ENCODE measurements around the gene TYSND1.
A peak's percentile ranks its signal among the peaks of the same experiment; 100 is the strongest.

The TYSND1 gene, protein sequence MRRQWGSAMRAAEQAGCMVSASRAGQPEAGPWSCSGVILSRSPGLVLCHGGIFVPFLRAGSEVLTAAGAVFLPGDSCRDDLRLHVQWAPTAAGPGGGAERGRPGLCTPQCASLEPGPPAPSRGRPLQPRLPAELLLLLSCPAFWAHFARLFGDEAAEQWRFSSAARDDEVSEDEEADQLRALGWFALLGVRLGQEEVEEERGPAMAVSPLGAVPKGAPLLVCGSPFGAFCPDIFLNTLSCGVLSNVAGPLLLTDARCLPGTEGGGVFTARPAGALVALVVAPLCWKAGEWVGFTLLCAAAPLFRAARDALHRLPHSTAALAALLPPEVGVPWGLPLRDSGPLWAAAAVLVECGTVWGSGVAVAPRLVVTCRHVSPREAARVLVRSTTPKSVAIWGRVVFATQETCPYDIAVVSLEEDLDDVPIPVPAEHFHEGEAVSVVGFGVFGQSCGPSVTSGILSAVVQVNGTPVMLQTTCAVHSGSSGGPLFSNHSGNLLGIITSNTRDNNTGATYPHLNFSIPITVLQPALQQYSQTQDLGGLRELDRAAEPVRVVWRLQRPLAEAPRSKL

GRCh38 chr10:70146489-70147258 is at the start of gene TYSND1:
TSS of gene TYSND1 (minus strand) at chr10:70146700. CDS start at chr10:70146586, 114 bp downstream.
- Histone ChIP-seq H3K9ac (ENCODE audit: low read length in 5 of 5) (peak within 1 kb of the TSS; percentile 16 to 85 (median 76)), H3K36me3 (ENCODE audit: control insufficient read depth in 5 of 5, insufficient read depth in 5 of 5, low read length in 5 of 5) (peaks cover 10 to 37% (median 22%) of the 10 kb centered on the region in 5 donors), H3K27ac (ENCODE audit: low read depth, low read length) (peak within 1 kb of the TSS; percentile 94)

DNA sequence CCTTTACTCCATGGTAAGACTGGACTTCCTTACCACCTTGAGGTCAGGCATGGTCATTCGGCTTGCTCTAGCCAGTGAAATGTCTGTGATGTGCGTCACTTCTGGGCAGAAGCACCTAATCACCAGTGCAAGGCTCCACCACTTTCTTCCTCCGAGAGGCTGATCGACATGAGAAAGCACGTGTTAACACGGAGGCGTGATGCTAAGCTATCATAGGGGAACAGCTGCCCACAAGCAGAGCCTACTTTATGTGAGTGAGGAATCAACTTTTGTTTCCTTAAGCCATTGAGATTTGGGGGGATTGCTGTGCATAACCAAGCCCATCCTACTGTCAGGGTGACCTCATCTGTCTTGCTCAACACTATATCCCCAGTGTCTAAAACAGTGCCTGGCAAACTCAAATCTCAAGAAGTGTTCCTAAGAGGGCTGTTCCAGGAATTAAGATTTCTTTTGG is 46.9 kb upstream of the TYSND1 start:
- no peak overlapping the region for H3K4me3 ChIP-seq (ENCODE audit: low read depth in 1 of 5, low read length in 5 of 5)
- peak overlapping the region in 2 of 5 donors; percentile 49 to 66 for H3K9ac ChIP-seq (ENCODE audit: low read length in 5 of 5)
- H3K4me1 ChIP-seq (ENCODE audit: control insufficient read depth in 5 of 5, insufficient read depth in 5 of 5, low read length in 5 of 5): peaks cover 13 to 62% (median 53%) of the 10 kb centered on the region in 5 donors
- peak overlapping the region; percentile 98 for H3K27ac ChIP-seq (ENCODE audit: low read depth, low read length)
- no peaks in the 10 kb centered on the region for H3K27me3 ChIP-seq (ENCODE audit: control insufficient read depth in 5 of 5, insufficient read depth in 4 of 5, low read length in 5 of 5)
- H3K9me3 ChIP-seq (ENCODE audit: control insufficient read depth in 5 of 5, low read length in 5 of 5): peaks cover 0 to under 1% (median 0%) of the 10 kb centered on the region in 5 donors
- peaks cover 0 to 14% (median 3%) of the 10 kb centered on the region in 5 donors for H3K36me3 ChIP-seq (ENCODE audit: control insufficient read depth in 5 of 5, insufficient read depth in 5 of 5, low read length in 5 of 5)

More at GRCh38 chr10:70146489-70147258, at the start of gene TYSND1:
- Histone ChIP-seq H3K27me3 (ENCODE audit: control insufficient read depth in 5 of 5, insufficient read depth in 4 of 5, low read length in 5 of 5) (no peaks in the 10 kb centered on the region), H3K4me1 (ENCODE audit: control insufficient read depth in 5 of 5, insufficient read depth in 5 of 5, low read length in 5 of 5) (peaks cover 5 to 45% (median 36%) of the 10 kb centered on the region in 5 donors), H3K9me3 (ENCODE audit: control insufficient read depth in 5 of 5, low read length in 5 of 5) (no peaks in the 10 kb centered on the region), H3K4me3 (ENCODE audit: low read depth in 1 of 5, low read length in 5 of 5) (peak within 1 kb of the TSS; percentile 72 to 85 (median 79))

DNA sequence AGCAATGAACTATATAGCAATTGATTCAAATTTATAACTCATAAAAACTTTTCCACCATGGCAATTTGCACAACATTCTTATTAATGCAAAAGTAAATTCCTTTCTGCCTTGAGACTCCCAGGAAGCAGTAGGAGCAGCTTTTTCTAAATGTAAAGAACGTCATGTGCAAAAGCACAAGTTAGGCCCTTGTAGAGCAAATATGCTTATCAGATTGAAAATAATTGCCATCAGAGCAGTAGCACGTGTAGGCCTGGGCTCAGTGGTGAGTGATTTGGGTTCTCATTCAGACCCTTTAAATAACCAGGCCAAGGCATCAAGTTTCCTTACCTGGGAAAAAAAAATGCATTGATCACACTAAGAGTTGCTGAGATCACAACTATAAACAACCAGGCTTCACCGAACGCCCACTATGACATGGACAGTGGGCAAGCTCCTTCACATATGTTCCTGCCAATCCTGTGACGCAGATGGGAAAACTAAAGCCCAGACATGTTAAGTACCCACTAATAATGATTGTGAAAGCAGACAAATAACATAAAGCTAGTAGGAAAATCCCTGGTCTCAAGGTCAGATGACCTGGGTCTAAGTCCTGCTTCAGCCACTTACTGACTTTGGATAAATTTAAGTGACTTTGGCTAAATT is 45.9 kb upstream of the TYSND1 start:
- H3K27me3 ChIP-seq (ENCODE audit: control insufficient read depth in 5 of 5, insufficient read depth in 4 of 5, low read length in 5 of 5): no peaks in the 10 kb centered on the region
- H3K27ac ChIP-seq (ENCODE audit: low read depth, low read length): peak overlapping the region; percentile 98
- no peak overlapping the region for H3K4me3 ChIP-seq (ENCODE audit: low read depth in 1 of 5, low read length in 5 of 5)
- peak overlapping the region in 4 of 5 donors; percentile 34 to 73 (median 56) for H3K9ac ChIP-seq (ENCODE audit: low read length in 5 of 5)
- H3K9me3 ChIP-seq (ENCODE audit: control insufficient read depth in 5 of 5, low read length in 5 of 5): no peaks in the 10 kb centered on the region
- peaks cover 13 to 62% (median 53%) of the 10 kb centered on the region in 5 donors for H3K4me1 ChIP-seq (ENCODE audit: control insufficient read depth in 5 of 5, insufficient read depth in 5 of 5, low read length in 5 of 5)
- H3K36me3 ChIP-seq (ENCODE audit: control insufficient read depth in 5 of 5, insufficient read depth in 5 of 5, low read length in 5 of 5): peaks cover 0 to 7% (median 0%) of the 10 kb centered on the region in 5 donors

DNA sequence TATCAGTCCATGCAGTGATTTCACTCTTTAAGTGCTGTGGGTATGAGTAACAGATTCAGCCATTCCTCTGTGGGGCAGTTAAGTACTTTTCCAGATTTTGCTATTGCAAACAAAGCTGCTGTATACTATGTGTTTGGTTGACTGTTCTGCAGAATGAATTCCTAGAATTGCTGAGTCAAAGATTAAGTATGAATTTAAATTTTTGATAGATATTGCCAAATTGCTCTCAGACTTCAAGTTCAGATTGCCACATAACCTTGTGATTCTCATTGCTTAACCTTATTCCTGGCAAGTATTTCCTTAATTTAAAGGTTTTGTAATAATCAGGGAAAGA is 45.4 kb upstream of the TYSND1 start:
- H3K9ac ChIP-seq (ENCODE audit: low read length in 5 of 5): peak overlapping the region in 4 of 5 donors; percentile 34 to 73 (median 62)
- peak overlapping the region; percentile 98 for H3K27ac ChIP-seq (ENCODE audit: low read depth, low read length)
- H3K36me3 ChIP-seq (ENCODE audit: control insufficient read depth in 5 of 5, insufficient read depth in 5 of 5, low read length in 5 of 5): peaks cover 0 to 2% (median 0%) of the 10 kb centered on the region in 5 donors
- H3K4me1 ChIP-seq (ENCODE audit: control insufficient read depth in 5 of 5, insufficient read depth in 5 of 5, low read length in 5 of 5): peaks cover 13 to 57% (median 53%) of the 10 kb centered on the region in 5 donors
- no peaks in the 10 kb centered on the region for H3K9me3 ChIP-seq (ENCODE audit: control insufficient read depth in 5 of 5, low read length in 5 of 5)
- H3K27me3 ChIP-seq (ENCODE audit: control insufficient read depth in 5 of 5, insufficient read depth in 4 of 5, low read length in 5 of 5): no peaks in the 10 kb centered on the region
- no peak overlapping the region for H3K4me3 ChIP-seq (ENCODE audit: low read depth in 1 of 5, low read length in 5 of 5)

GRCh38 chr10:70191161-70191971 is 44.9 kb upstream of the TYSND1 start:
- H3K9me3 ChIP-seq (ENCODE audit: control insufficient read depth in 5 of 5, low read length in 5 of 5): no peaks in the 10 kb centered on the region
- no peaks in the 10 kb centered on the region for H3K27me3 ChIP-seq (ENCODE audit: control insufficient read depth in 5 of 5, insufficient read depth in 4 of 5, low read length in 5 of 5)
- peak overlapping the region; percentile 98 for H3K27ac ChIP-seq (ENCODE audit: low read depth, low read length)
- peak overlapping the region; percentile 23 to 70 (median 48) for H3K9ac ChIP-seq (ENCODE audit: low read length in 5 of 5)
- H3K36me3 ChIP-seq (ENCODE audit: control insufficient read depth in 5 of 5, insufficient read depth in 5 of 5, low read length in 5 of 5): no peaks in the 10 kb centered on the region
- H3K4me3 ChIP-seq (ENCODE audit: low read depth in 1 of 5, low read length in 5 of 5): no peak overlapping the region
- H3K4me1 ChIP-seq (ENCODE audit: control insufficient read depth in 5 of 5, insufficient read depth in 5 of 5, low read length in 5 of 5): peaks cover 13 to 55% (median 53%) of the 10 kb centered on the region in 5 donors

- no peaks in the 10 kb centered on the region for H3K27me3 ChIP-seq (ENCODE audit: control insufficient read depth in 5 of 5, insufficient read depth in 4 of 5, low read length in 5 of 5)
- peaks cover 13 to 55% (median 53%) of the 10 kb centered on the region in 5 donors for H3K4me1 ChIP-seq (ENCODE audit: control insufficient read depth in 5 of 5, insufficient read depth in 5 of 5, low read length in 5 of 5)
- no peaks in the 10 kb centered on the region for H3K36me3 ChIP-seq (ENCODE audit: control insufficient read depth in 5 of 5, insufficient read depth in 5 of 5, low read length in 5 of 5)
- peak overlapping the region; percentile 98 for H3K27ac ChIP-seq (ENCODE audit: low read depth, low read length)
- peak overlapping the region in 3 of 5 donors; percentile 21 to 70 (median 52) for H3K9ac ChIP-seq (ENCODE audit: low read length in 5 of 5)
- no peak overlapping the region for H3K4me3 ChIP-seq (ENCODE audit: low read depth in 1 of 5, low read length in 5 of 5)
- H3K9me3 ChIP-seq (ENCODE audit: control insufficient read depth in 5 of 5, low read length in 5 of 5): no peaks in the 10 kb centered on the region
These were observed 44.1 kb upstream of the TYSND1 start for GRCh38 chr10:70190581-70190980.

DNA sequence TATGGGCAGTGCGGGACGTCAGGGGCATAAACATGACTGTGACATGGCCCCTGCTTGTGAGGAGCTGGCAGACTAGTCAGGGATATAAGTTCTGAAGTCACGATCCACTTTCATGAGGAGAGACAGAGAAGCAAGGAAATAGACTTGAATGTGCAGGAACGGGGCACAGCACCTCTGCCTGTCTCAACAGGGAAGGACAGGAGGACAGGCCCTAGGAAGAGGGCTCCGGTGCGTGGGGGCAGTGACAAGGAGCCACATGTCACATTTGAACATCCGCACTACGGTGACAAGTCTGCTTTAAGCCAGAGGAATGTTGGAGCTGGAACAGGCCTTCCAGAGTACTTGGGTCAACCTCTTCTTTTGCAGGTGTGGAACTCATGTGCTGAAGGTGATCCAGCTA is 43.6 kb upstream of the TYSND1 start:
- Histone ChIP-seq H3K4me1 (ENCODE audit: control insufficient read depth in 5 of 5, insufficient read depth in 5 of 5, low read length in 5 of 5) (peaks cover 13 to 55% (median 53%) of the 10 kb centered on the region in 5 donors), H3K27ac (ENCODE audit: low read depth, low read length) (peak overlapping the region; percentile 98), H3K27me3 (ENCODE audit: control insufficient read depth in 5 of 5, insufficient read depth in 4 of 5, low read length in 5 of 5) (no peaks in the 10 kb centered on the region), H3K9ac (ENCODE audit: low read length in 5 of 5) (peak overlapping the region in 2 of 5 donors; percentile 21 to 52), H3K36me3 (ENCODE audit: control insufficient read depth in 5 of 5, insufficient read depth in 5 of 5, low read length in 5 of 5) (no peaks in the 10 kb centered on the region), H3K4me3 (ENCODE audit: low read depth in 1 of 5, low read length in 5 of 5) (no peak overlapping the region), H3K9me3 (ENCODE audit: control insufficient read depth in 5 of 5, low read length in 5 of 5) (no peaks in the 10 kb centered on the region)

- no peaks in the 10 kb centered on the region for H3K9me3 ChIP-seq (ENCODE audit: control insufficient read depth in 5 of 5, low read length in 5 of 5)
- no peak overlapping the region for H3K4me3 ChIP-seq (ENCODE audit: low read depth in 1 of 5, low read length in 5 of 5)
- peak overlapping the region; percentile 98 for H3K27ac ChIP-seq (ENCODE audit: low read depth, low read length)
- no peaks in the 10 kb centered on the region for H3K27me3 ChIP-seq (ENCODE audit: control insufficient read depth in 5 of 5, insufficient read depth in 4 of 5, low read length in 5 of 5)
- peaks cover 9 to 49% (median 47%) of the 10 kb centered on the region in 5 donors for H3K4me1 ChIP-seq (ENCODE audit: control insufficient read depth in 5 of 5, insufficient read depth in 5 of 5, low read length in 5 of 5)
- peak overlapping the region in 1 of 5 donors; percentile 56 for H3K9ac ChIP-seq (ENCODE audit: low read length in 5 of 5)
- H3K36me3 ChIP-seq (ENCODE audit: control insufficient read depth in 5 of 5, insufficient read depth in 5 of 5, low read length in 5 of 5): no peaks in the 10 kb centered on the region
These were observed 42.3 kb upstream of the TYSND1 start for GRCh38 chr10:70188768-70189167.

GRCh38 chr10:70186571-70186970 is 40.1 kb upstream of the TYSND1 start:
- Histone ChIP-seq H3K9me3 (ENCODE audit: control insufficient read depth in 5 of 5, low read length in 5 of 5) (no peaks in the 10 kb centered on the region), H3K4me3 (ENCODE audit: low read depth in 1 of 5, low read length in 5 of 5) (no peak overlapping the region), H3K36me3 (ENCODE audit: control insufficient read depth in 5 of 5, insufficient read depth in 5 of 5, low read length in 5 of 5) (no peaks in the 10 kb centered on the region), H3K27me3 (ENCODE audit: control insufficient read depth in 5 of 5, insufficient read depth in 4 of 5, low read length in 5 of 5) (no peaks in the 10 kb centered on the region), H3K27ac (ENCODE audit: low read depth, low read length) (no peak overlapping the region), H3K9ac (ENCODE audit: low read length in 5 of 5) (no peak overlapping the region), H3K4me1 (ENCODE audit: control insufficient read depth in 5 of 5, insufficient read depth in 5 of 5, low read length in 5 of 5) (peaks cover 4 to 31% (median 28%) of the 10 kb centered on the region in 5 donors)

All from subcutaneous abdominal adipose tissue (tissue), 5 donors.